ENCODE results near the gene PDXDC1. TPM values are rescaled to one million over a fixed set of nuclear protein-coding genes. Genes with fewer than 3 reads are reported as not detected.
"Not testable (repeated sequence)": the region's sequence is repeated elsewhere in the genome, so short reads cannot be mapped to it uniquely, and the experiment has no call there.

Gene PDXDC1
- total RNA-seq, 1 donor from 2014 or later: 68.9 TPM

GRCh38 chr16:15144092-15144631 lies 169.3 kb downstream of the PDXDC1 start:
- CTCF ChIA-PET; H3K9me3 Mint-ChIP-seq; H3K27me3 Mint-ChIP-seq; intact Hi-C loops (cut with micrococcal nuclease); ATAC-seq (ENCODE audit: low read depth); H3K27ac Mint-ChIP-seq; H3K4me1 Mint-ChIP-seq; DNase-seq; H3K4me3 Mint-ChIP-seq; H3K36me3 Mint-ChIP-seq (ENCODE audit: low read depth); POLR2A ChIA-PET: not testable (repeated sequence)

DNA sequence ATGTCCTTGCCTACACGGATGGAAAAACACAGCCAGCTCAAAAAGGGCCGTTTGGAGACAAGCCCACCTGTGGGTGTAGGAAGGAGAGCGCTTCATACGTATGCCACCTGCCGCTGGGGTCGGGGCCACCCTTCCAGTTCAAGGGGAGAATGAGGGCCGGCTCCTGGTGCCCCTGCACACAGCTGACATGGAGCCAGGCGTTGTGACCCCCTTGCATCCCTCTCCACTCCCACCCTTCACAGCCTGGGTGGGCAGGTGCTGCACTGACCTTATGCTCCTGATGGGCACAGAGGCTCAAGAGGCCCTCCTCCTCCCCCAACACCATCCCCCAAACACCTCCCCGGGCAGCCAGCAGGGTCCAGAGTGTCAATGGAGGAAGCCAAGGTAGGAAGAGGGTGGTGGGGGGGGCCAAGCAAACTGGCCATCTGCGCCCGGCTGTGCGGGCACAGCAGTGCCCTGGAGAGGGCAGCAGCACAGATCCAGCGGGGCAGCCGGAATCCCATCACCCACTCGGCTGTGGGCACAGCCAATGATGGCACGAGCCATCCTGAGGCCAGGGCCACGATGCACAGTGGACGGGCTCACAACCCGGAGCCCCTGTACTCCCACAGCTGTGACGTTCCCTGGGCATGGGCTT lies 170.1 kb downstream of the PDXDC1 start:
- CTCF ChIA-PET: not testable (repeated sequence)

GRCh38 chr16:15145418-15146263 lies 170.8 kb downstream of the PDXDC1 start:
- POLR2A ChIA-PET; H3K27me3 Mint-ChIP-seq; H3K9me3 Mint-ChIP-seq; intact Hi-C loops (cut with micrococcal nuclease); H3K27ac Mint-ChIP-seq; H3K4me3 Mint-ChIP-seq; H3K4me1 Mint-ChIP-seq; ATAC-seq (ENCODE audit: low read depth); CTCF ChIA-PET; H3K36me3 Mint-ChIP-seq (ENCODE audit: low read depth); DNase-seq: not testable (repeated sequence)

More for the DNA sequence above, 170.1 kb downstream of the PDXDC1 start:
- H3K27me3 Mint-ChIP-seq; H3K4me3 Mint-ChIP-seq; H3K4me1 Mint-ChIP-seq; H3K9me3 Mint-ChIP-seq; ATAC-seq (ENCODE audit: low read depth); H3K36me3 Mint-ChIP-seq (ENCODE audit: low read depth); intact Hi-C loops (cut with micrococcal nuclease); POLR2A ChIA-PET; H3K27ac Mint-ChIP-seq; DNase-seq: not testable (repeated sequence)

GRCh38 chr16:15146264-15146662 lies 171.4 kb downstream of the PDXDC1 start:
- H3K9me3 Mint-ChIP-seq; POLR2A ChIA-PET; H3K4me3 Mint-ChIP-seq; CTCF ChIA-PET; H3K4me1 Mint-ChIP-seq; ATAC-seq (ENCODE audit: low read depth); H3K36me3 Mint-ChIP-seq (ENCODE audit: low read depth); H3K27ac Mint-ChIP-seq; H3K27me3 Mint-ChIP-seq; intact Hi-C loops (cut with micrococcal nuclease); DNase-seq: not testable (repeated sequence)

DNA sequence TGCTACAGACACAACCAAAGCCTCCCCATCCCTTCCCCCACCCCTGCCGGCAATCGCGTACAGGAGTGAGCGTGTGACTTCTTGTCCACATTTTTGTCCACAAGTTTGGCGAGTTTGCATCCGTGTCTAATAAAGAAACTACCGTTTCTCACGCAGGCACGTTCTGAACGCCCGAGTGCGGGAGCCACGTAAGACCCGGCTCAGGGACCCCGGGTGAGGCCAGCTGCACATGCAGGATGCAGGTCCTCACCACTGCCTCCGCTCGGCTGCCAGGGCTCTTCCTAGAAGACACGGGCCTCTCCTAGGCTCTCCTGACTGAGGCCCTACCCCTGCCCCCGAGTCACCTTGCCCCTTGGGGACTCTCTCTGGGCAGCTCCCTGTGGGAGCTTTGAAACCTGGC lies 174.0 kb downstream of the PDXDC1 start:
- H3K4me1 Mint-ChIP-seq; H3K27ac Mint-ChIP-seq; DNase-seq; H3K9me3 Mint-ChIP-seq; H3K36me3 Mint-ChIP-seq (ENCODE audit: low read depth); intact Hi-C loops (cut with micrococcal nuclease); H3K27me3 Mint-ChIP-seq; H3K4me3 Mint-ChIP-seq; CTCF ChIA-PET; ATAC-seq (ENCODE audit: low read depth): not testable (repeated sequence)
- POLR2A ChIA-PET: interaction anchor here (0.6 kb wide), 1 partner anchor 495 kb away, joined by 3 read pairs; no protein-coding TSS in a partner anchor

DNA sequence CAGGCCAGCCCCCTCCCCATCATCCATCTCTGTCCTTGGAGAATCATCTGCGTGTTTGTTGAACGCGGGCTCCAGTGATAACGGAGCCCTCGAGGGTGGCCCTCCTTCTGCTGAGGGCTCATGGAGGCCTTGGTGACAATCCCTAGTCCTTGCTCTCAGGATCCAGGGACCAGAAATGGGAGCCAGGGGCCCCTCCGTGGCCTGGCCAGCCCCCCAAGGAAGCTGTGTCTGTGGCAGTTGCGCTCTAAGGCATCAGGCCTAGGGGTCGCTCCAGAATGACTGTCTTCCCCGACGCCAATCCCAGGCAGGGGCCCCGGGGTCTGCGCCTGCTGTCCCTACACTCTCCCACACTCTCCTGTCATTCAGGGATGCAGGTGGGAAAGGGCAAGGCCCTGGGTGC lies 174.4 kb downstream of the PDXDC1 start:
- H3K27me3 Mint-ChIP-seq; POLR2A ChIA-PET; DNase-seq; intact Hi-C loops (cut with micrococcal nuclease); H3K36me3 Mint-ChIP-seq (ENCODE audit: low read depth); H3K27ac Mint-ChIP-seq; ATAC-seq (ENCODE audit: low read depth); CTCF ChIA-PET; H3K9me3 Mint-ChIP-seq; H3K4me3 Mint-ChIP-seq; H3K4me1 Mint-ChIP-seq: not testable (repeated sequence)

DNA sequence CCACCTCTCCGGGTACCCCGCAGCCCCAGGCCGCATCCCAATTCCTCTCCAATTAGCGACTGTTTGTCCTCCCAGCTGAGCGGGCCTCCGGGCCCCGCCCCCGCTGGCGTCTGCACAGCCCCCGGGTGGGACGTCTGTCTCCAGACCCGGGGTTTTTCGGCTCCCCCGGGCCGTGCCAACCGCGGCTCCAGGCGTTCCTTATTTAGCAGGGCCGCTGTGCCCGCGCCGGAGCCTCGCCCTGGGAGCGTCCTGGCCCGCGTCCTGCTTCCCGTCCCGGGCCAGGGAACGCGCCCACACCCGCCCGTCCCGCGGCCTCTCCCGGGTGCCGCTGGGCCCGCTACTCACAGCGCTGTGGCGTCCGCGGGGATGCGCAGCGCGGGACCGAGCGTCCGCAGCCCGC lies 179.2 kb downstream of the PDXDC1 start:
- H3K4me1 Mint-ChIP-seq; intact Hi-C loops (cut with micrococcal nuclease): not testable (repeated sequence)

GRCh38 chr16:15154650-15155562 lies 180.1 kb downstream of the PDXDC1 start:
- POLR2A ChIA-PET; H3K4me1 Mint-ChIP-seq; intact Hi-C loops (cut with micrococcal nuclease); H3K9me3 Mint-ChIP-seq; H3K27me3 Mint-ChIP-seq; CTCF ChIA-PET; H3K36me3 Mint-ChIP-seq (ENCODE audit: low read depth): not testable (repeated sequence)
- ATAC-seq (ENCODE audit: low read depth): peak; percentile 98
- H3K27ac Mint-ChIP-seq: peak overlapping the region; percentile 69
- peak; percentile 87 for DNase-seq
- H3K4me3 Mint-ChIP-seq: peak overlapping the region; percentile 73

More for the DNA sequence above, 179.2 kb downstream of the PDXDC1 start:
- POLR2A ChIA-PET; H3K9me3 Mint-ChIP-seq; CTCF ChIA-PET; H3K27ac Mint-ChIP-seq; DNase-seq; H3K36me3 Mint-ChIP-seq (ENCODE audit: low read depth); ATAC-seq (ENCODE audit: low read depth); H3K27me3 Mint-ChIP-seq: not testable (repeated sequence)
- peak overlapping the region; percentile 53 for H3K4me3 Mint-ChIP-seq

- ATAC-seq (ENCODE audit: low read depth); H3K4me3 Mint-ChIP-seq; H3K27me3 Mint-ChIP-seq; H3K4me1 Mint-ChIP-seq; POLR2A ChIA-PET; DNase-seq; intact Hi-C loops (cut with micrococcal nuclease); H3K27ac Mint-ChIP-seq; H3K36me3 Mint-ChIP-seq (ENCODE audit: low read depth); H3K9me3 Mint-ChIP-seq; CTCF ChIA-PET: not testable (repeated sequence)
Observed at GRCh38 chr16:15157644-15158043, 182.8 kb downstream of the PDXDC1 start.

GRCh38 chr16:15159671-15160070 lies 184.8 kb downstream of the PDXDC1 start:
- H3K9me3 Mint-ChIP-seq; ATAC-seq (ENCODE audit: low read depth); DNase-seq; CTCF ChIA-PET; H3K36me3 Mint-ChIP-seq (ENCODE audit: low read depth); H3K4me1 Mint-ChIP-seq; intact Hi-C loops (cut with micrococcal nuclease); H3K27ac Mint-ChIP-seq; POLR2A ChIA-PET; H3K4me3 Mint-ChIP-seq; H3K27me3 Mint-ChIP-seq: not testable (repeated sequence)

GRCh38 chr16:15160571-15160970 lies 185.7 kb downstream of the PDXDC1 start:
- CTCF ChIA-PET; intact Hi-C loops (cut with micrococcal nuclease); DNase-seq; H3K4me1 Mint-ChIP-seq; POLR2A ChIA-PET; ATAC-seq (ENCODE audit: low read depth); H3K36me3 Mint-ChIP-seq (ENCODE audit: low read depth); H3K27me3 Mint-ChIP-seq; H3K27ac Mint-ChIP-seq; H3K4me3 Mint-ChIP-seq; H3K9me3 Mint-ChIP-seq: not testable (repeated sequence)

All from activated B cell treated with CpG ODN at 0.5 μM for 24 hours (primary cell).